Measurements from ENCODE around the gene NEK8.

NEK8 gene

DNA sequence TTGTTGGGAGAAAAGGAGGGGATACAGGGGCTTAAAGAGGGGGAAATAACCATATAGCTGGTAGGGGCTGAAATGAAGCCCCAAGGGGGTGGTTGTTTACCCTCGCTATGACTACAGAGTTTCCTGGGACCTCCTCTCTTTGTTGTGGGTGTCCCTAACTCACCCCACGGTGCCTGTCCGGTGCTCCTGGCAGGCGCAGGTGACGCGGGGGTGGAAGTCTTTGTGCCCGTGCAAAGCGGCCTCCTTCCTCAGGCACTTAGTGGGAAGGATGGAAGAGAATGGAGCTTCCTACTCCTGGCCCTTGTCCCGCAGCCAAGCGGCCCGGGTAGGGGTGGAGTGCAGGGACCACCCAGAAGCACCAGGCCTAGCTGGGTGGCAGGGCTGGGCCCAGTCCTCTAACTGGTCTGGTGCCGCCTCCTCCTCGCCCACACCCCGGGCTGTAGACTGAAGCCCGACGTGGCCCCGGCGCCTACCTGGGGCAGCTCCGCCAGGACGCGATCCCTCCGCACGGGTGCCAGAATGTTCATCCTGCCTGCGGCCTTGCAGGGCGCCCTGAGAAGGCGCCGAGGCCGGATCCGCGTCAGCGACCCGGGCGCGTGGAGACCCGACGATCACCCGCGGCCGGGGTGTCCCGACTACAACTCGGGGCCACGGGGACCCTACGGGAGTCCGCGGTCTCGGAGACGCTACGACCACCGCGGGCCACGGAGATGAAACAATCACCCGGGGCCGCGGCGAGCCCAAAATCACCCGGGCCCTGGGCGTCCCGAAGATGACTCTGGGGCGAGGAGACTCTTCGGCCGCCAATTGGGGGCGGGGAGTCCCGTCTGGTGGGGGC lies 11.6 kb upstream of the NEK8 start:
- TF ChIP-seq GATA3 (IDR thresholded peaks at IDR 0.05; ENCODE audit: low read depth, low read length) (no peak), GATA2 (IDR thresholded peaks at IDR 0.05; ENCODE audit: low read depth, low read length) (no peak)

- TF ChIP-seq GATA2 (IDR thresholded peaks at IDR 0.05; ENCODE audit: low read depth, low read length), result no peak
- TF ChIP-seq GATA3 (IDR thresholded peaks at IDR 0.05; ENCODE audit: low read depth, low read length), result no peak
Observed at GRCh38 chr17:28717578-28718332, 10.8 kb upstream of the NEK8 start, which contains the start of gene RAB34. TSS of gene RAB34 (minus strand) at chr17:28717868. CDS start at chr17:28717266, 602 bp downstream.

GRCh38 chr17:28718333-28719020 lies 10.1 kb upstream of the NEK8 start:
- TF ChIP-seq GATA3 (IDR thresholded peaks at IDR 0.05; ENCODE audit: low read depth, low read length), result no peak
- no peak for TF ChIP-seq GATA2 (IDR thresholded peaks at IDR 0.05; ENCODE audit: low read depth, low read length)

- TF ChIP-seq GATA2 (IDR thresholded peaks at IDR 0.05; ENCODE audit: low read depth, low read length) (no peak), GATA3 (IDR thresholded peaks at IDR 0.05; ENCODE audit: low read depth, low read length) (no peak)
Observed at GRCh38 chr17:28719021-28719433, 9.6 kb upstream of the NEK8 start.

DNA sequence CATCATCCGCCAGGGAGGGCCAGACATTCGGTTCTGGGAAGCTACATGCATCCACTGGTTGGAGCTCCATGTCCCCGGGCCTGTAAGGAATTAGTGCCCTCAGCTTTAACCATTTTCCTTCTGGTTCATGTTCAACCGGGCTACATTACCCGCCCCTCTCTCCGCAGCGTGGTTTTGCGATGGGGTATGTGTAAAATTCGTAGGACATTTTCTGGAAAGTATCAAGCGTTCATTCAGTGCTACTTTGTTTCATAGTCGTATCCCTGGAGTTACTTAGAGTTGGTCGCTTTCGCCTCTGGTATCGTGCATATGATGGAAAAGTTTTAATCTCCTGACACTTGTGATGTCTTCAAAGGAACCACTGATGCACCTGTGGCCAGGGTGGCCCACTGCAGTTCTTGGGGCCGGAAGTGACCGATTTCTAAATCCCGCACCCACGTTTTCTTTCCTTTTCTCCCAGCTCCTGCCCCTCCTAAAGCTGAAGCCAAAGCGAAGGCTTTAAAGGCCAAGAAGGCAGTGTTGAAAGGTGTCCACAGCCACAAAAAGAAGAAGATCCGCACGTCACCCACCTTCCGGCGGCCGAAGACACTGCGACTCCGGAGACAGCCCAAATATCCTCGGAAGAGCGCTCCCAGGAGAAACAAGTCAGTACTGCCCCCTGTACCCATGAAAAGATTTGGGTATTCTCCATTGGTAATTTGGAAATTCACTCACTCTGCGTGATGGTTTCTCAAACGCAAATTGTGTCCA lies 8.2 kb upstream of the NEK8 start:
- TF ChIP-seq GATA3 (IDR thresholded peaks at IDR 0.05; ENCODE audit: low read depth, low read length), result no peak
- TF ChIP-seq GATA2 (IDR thresholded peaks at IDR 0.05; ENCODE audit: low read depth, low read length), result no peak

- TF ChIP-seq GATA2 (IDR thresholded peaks at IDR 0.05; ENCODE audit: low read depth, low read length) (no peak), GATA3 (IDR thresholded peaks at IDR 0.05; ENCODE audit: low read depth, low read length) (no peak)
Observed at GRCh38 chr17:28722417-28723158, 6.0 kb upstream of the NEK8 start.

GRCh38 chr17:28723159-28723835 lies 5.3 kb upstream of the NEK8 start:
- TF ChIP-seq GATA2 (IDR thresholded peaks at IDR 0.05; ENCODE audit: low read depth, low read length) (no peak), GATA3 (IDR thresholded peaks at IDR 0.05; ENCODE audit: low read depth, low read length) (no peak)

- TF ChIP-seq GATA3 (IDR thresholded peaks at IDR 0.05; ENCODE audit: low read depth, low read length) (no peak), GATA2 (IDR thresholded peaks at IDR 0.05; ENCODE audit: low read depth, low read length) (no peak)
Observed at GRCh38 chr17:28724500-28725165, 4.0 kb upstream of the NEK8 start.

DNA sequence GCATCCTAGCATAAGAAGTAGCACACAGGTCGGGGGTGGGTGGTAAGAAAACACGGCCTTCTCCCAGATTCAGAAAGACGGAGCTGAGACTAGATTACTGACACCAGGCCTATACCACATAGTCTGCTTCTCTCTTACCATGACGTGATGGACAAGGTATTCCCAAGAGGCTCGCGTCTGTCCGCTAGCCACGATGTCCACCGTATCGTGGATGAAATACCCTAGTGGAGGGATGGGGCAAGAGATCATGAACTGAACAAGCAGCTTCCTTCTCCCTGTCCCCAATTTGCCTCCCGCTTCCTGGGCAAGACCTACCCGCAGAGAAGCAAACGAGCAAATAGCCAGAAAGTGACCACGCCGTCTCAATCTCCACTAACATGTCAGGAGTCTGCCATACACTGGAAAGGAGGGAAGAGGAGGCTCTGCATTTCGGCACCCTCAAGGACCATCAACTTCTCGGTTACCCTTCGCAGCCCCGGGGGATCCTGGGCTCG lies 3.4 kb upstream of the NEK8 start:
- TF ChIP-seq GATA2 (IDR thresholded peaks at IDR 0.05; ENCODE audit: low read depth, low read length) (no peak), GATA3 (IDR thresholded peaks at IDR 0.05; ENCODE audit: low read depth, low read length) (no peak)

DNA sequence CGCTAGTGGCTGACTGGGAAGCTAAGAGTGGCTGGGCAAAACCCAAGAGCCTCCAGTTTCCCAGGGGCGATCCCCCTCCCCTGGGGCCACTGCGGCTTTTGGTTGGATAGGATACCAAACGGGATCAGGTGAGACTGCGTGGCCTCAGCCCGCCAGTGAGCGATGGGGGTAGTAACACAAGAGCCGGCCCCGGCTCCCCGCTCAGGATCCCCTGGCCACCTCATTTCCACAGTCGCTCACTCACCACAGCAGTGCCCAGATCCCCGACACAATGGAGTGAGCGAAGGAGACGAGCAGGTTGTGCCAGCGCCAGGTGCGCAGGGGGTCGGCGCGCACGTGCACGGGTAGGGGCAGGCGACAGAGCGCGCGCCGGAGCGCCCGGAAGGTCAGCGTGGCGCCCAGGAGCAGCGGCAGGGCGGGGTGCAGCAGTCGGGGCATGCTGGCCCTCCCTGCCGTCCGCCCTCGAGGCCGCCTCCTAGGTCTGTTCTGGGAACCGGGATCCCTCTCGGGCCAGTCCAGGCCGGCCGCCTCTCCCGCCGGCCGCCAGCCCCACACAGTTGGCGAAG lies 2.8 kb upstream of the NEK8 start:
- TF ChIP-seq GATA2 (IDR thresholded peaks at IDR 0.05; ENCODE audit: low read depth, low read length) (no peak), GATA3 (IDR thresholded peaks at IDR 0.05; ENCODE audit: low read depth, low read length) (no peak)

GRCh38 chr17:28726226-28726626 lies 2.4 kb upstream of the NEK8 start, which contains the start of gene TLCD1:
TSS of gene TLCD1 (minus strand) at chr17:28726233. CDS start at chr17:28726097, 136 bp downstream.
- TF ChIP-seq GATA3 (IDR thresholded peaks at IDR 0.05; ENCODE audit: low read depth, low read length), result no peak
- no peak for TF ChIP-seq GATA2 (IDR thresholded peaks at IDR 0.05; ENCODE audit: low read depth, low read length)

All from SH-SY5Y (cell line).